ENCODE results near the gene COL20A1. TPM values are rescaled to one million over a fixed set of nuclear protein-coding genes. Genes with fewer than 3 reads are reported as not detected.

The COL20A1 gene
- total and polyA plus RNA-seq, 2 donors (not counting 1 experiment from before 2014, with no cell fraction given), result not detected

DNA sequence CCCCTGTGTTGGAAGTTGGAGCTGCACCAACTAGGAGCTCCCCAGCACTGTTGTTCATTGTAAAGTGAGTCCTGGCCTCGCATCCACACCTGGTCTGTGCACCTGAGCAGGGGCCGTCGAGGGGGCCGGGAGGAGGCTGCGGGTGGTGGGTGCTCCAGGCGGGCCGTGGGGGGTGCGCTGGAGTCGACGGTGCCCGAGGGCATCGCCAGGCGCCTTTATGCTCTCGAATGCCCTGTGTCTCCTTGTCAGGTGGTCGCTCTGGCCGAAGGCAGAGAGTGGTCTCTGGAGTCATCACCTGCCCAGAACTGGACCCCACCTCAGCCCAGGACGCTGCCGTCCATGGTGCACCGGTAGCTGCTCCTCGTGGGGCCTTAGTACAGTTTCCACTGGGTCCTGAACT lies 16.0 kb upstream of the COL20A1 start:
- Histone ChIP-seq H3K27me3 (ENCODE audit: control insufficient read depth, insufficient read depth, low read length) (no peaks in the 10 kb centered on the region), H3K79me2 (ENCODE audit: control insufficient read depth, insufficient read depth, low read length) (peaks cover 54% of the 10 kb centered on the region), H3K4me3 (replicated peaks in 1 of 4; ENCODE audit: control extremely low read depth in 1 of 4, insufficient read depth in 1 of 4, low read depth in 3 of 4, low read length in 4 of 4) (no peak overlapping the region), H3K4me1 (ENCODE audit: control insufficient read depth, extremely low read depth, insufficient read depth, low read length) (peaks cover 6% of the 10 kb centered on the region), H4K20me1 (ENCODE audit: control insufficient read depth, extremely low read depth, insufficient read depth, low read length) (no peaks in the 10 kb centered on the region), H3K9me3 (ENCODE audit: control insufficient read depth, insufficient read depth, low read depth, low read length) (no peaks in the 10 kb centered on the region), H3K4me2 (ENCODE audit: extremely low read depth, insufficient read depth, low read length) (no peak overlapping the region), H2AFZ (ENCODE audit: low read length) (no peak overlapping the region), H3K36me3 (ENCODE audit: control insufficient read depth, insufficient read depth, low read length) (peaks cover 33% of the 10 kb centered on the region), H3K27ac (ENCODE audit: insufficient read depth, low read length) (no peak overlapping the region), H3K9ac (ENCODE audit: insufficient read depth, low read length) (no peak overlapping the region)
- DNase-seq (ENCODE audit: low read depth in 2 of 2), result no peak
- TF ChIP-seq CTCF (conservative IDR thresholded peaks at IDR 0.05 in 1 of 2, IDR thresholded peaks at IDR 0.05 in 1 of 2; ENCODE audit: low read depth in 1 of 2, low read length in 2 of 2) (no peak), EZH2 (IDR thresholded peaks at IDR 0.05; ENCODE audit: low read length, missing control alignments) (no peak)

DNA sequence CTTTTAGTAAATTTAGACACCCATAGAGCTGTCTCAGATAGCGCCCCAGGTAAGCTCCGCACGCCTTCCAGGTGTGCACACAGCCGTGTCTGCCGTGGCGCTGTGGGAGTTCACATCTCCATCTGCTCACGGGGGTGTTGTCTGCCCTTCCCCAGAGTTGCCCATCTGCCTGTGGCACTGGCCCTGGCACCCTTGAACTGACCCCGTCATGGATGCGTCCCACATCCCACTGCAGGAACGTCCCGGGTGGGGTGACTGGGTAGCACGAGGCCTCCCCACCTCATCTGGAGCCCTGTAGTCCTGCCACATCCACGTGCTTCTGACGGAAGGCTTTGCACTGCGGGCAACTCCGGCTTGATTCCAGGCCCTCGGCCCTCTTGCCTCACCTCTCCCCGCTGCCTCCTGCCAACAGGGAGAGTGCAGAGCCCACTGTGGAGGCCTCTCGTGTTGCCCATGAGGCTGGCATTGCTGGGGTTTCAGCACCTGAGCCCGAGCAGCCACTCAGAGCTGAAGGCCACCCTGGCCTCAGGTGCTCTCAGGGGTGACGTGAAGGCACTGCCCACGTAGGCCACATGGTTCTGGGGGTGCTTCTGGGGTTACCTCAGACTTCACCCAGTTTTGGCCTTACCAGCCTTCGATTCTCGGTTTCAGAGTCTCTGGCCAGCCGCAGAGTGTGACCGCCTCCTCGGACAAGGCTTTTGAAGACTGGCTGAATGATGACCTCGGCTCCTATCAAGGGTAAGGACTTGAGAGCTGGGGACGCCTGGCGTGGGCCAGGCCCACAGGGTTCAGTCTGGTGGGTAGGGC lies 15.3 kb upstream of the COL20A1 start:
- Histone ChIP-seq H3K4me1 (ENCODE audit: control insufficient read depth, extremely low read depth, insufficient read depth, low read length) (peaks cover 6% of the 10 kb centered on the region), H3K4me3 (replicated peaks in 1 of 4; ENCODE audit: control extremely low read depth in 1 of 4, insufficient read depth in 1 of 4, low read depth in 3 of 4, low read length in 4 of 4) (no peak overlapping the region), H3K9ac (ENCODE audit: insufficient read depth, low read length) (no peak overlapping the region), H3K36me3 (ENCODE audit: control insufficient read depth, insufficient read depth, low read length) (peaks cover 35% of the 10 kb centered on the region), H2AFZ (ENCODE audit: low read length) (no peak overlapping the region), H3K79me2 (ENCODE audit: control insufficient read depth, insufficient read depth, low read length) (peaks cover 53% of the 10 kb centered on the region), H3K27me3 (ENCODE audit: control insufficient read depth, insufficient read depth, low read length) (no peaks in the 10 kb centered on the region), H3K4me2 (ENCODE audit: extremely low read depth, insufficient read depth, low read length) (no peak overlapping the region), H3K27ac (ENCODE audit: insufficient read depth, low read length) (no peak overlapping the region), H4K20me1 (ENCODE audit: control insufficient read depth, extremely low read depth, insufficient read depth, low read length) (no peaks in the 10 kb centered on the region), H3K9me3 (ENCODE audit: control insufficient read depth, insufficient read depth, low read depth, low read length) (no peaks in the 10 kb centered on the region)
- no peak for TF ChIP-seq CTCF (conservative IDR thresholded peaks at IDR 0.05 in 1 of 2, IDR thresholded peaks at IDR 0.05 in 1 of 2; ENCODE audit: low read depth in 1 of 2, low read length in 2 of 2)
- no peak for TF ChIP-seq EZH2 (IDR thresholded peaks at IDR 0.05; ENCODE audit: low read length, missing control alignments)
- no peak for DNase-seq (ENCODE audit: low read depth in 2 of 2)

DNA sequence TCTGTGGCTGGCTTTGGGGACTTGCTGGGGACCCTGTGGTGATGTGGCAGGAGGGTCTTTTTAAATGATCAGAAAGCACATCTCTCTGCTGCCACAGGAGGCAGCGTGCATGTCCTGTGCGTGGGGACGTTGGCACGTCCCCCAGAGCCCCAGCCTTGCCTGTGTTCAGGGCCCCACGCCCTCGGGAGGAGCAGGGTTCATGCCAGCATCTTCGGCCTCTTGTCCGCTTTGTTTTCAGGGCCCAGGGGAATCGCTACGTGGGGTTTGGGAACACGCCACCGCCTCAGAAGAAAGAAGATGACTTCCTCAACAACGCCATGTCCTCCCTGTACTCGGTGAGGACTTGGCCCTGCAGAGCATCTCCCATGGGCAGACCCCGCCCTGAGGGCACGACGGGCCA lies 14.3 kb upstream of the COL20A1 start:
- Histone ChIP-seq H3K9ac (ENCODE audit: insufficient read depth, low read length) (no peak overlapping the region), H3K4me3 (replicated peaks in 1 of 4; ENCODE audit: control extremely low read depth in 1 of 4, insufficient read depth in 1 of 4, low read depth in 3 of 4, low read length in 4 of 4) (no peak overlapping the region), H3K4me2 (ENCODE audit: extremely low read depth, insufficient read depth, low read length) (no peak overlapping the region), H3K27ac (ENCODE audit: insufficient read depth, low read length) (no peak overlapping the region), H3K36me3 (ENCODE audit: control insufficient read depth, insufficient read depth, low read length) (peaks cover 41% of the 10 kb centered on the region), H3K27me3 (ENCODE audit: control insufficient read depth, insufficient read depth, low read length) (no peaks in the 10 kb centered on the region), H3K9me3 (ENCODE audit: control insufficient read depth, insufficient read depth, low read depth, low read length) (no peaks in the 10 kb centered on the region), H4K20me1 (ENCODE audit: control insufficient read depth, extremely low read depth, insufficient read depth, low read length) (no peaks in the 10 kb centered on the region), H3K79me2 (ENCODE audit: control insufficient read depth, insufficient read depth, low read length) (peaks cover 43% of the 10 kb centered on the region), H3K4me1 (ENCODE audit: control insufficient read depth, extremely low read depth, insufficient read depth, low read length) (peaks cover 6% of the 10 kb centered on the region), H2AFZ (ENCODE audit: low read length) (no peak overlapping the region)
- DNase-seq (ENCODE audit: low read depth in 2 of 2), result no peak
- TF ChIP-seq EZH2 (IDR thresholded peaks at IDR 0.05; ENCODE audit: low read length, missing control alignments) (no peak), CTCF (conservative IDR thresholded peaks at IDR 0.05 in 1 of 2, IDR thresholded peaks at IDR 0.05 in 1 of 2; ENCODE audit: low read depth in 1 of 2, low read length in 2 of 2) (no peak)

Measured in fibroblast of lung (primary cell).